ENCODE results near the gene ZNF687.
"Not testable (repeated sequence)": the region's sequence is repeated elsewhere in the genome, so short reads cannot be mapped to it uniquely, and the experiment has no call there.

The ZNF687 gene

GRCh38 chr1:151281969-151282882 lies at the start of gene ZNF687:
Gene ZNF687 (plus strand): TSS chr1:151282299. CDS start chr1:151286292, 3,993 bp downstream.
- peak; percentile 98 for DNase-seq

- no peak for DNase-seq
Observed at GRCh38 chr1:151235235-151235634, 46.9 kb upstream of the ZNF687 start.

GRCh38 chr1:151237678-151238466 lies 44.2 kb upstream of the ZNF687 start:
- no peak for DNase-seq

GRCh38 chr1:151238467-151238739 lies 43.7 kb upstream of the ZNF687 start:
- no peak for DNase-seq

- DNase-seq, result no peak
Observed at GRCh38 chr1:151242442-151242841, 39.7 kb upstream of the ZNF687 start.

GRCh38 chr1:151243683-151244216 lies 38.3 kb upstream of the ZNF687 start:
- DNase-seq, result no peak

GRCh38 chr1:151246786-151247185 lies 35.3 kb upstream of the ZNF687 start:
- DNase-seq, result no peak

- DNase-seq, result peak; percentile 75
Observed at GRCh38 chr1:151251656-151252470, 30.2 kb upstream of the ZNF687 start.

GRCh38 chr1:151254217-151255213 lies 27.6 kb upstream of the ZNF687 start, which contains the start of gene PSMD4:
Gene PSMD4 (plus strand): TSS chr1:151254734. CDS start chr1:151254783, 49 bp downstream.
- DNase-seq, result peak; percentile 94

- no peak for DNase-seq
Observed at GRCh38 chr1:151255381-151255780, 26.7 kb upstream of the ZNF687 start.

- no peak for DNase-seq
Observed at GRCh38 chr1:151259351-151259750, 22.7 kb upstream of the ZNF687 start.

GRCh38 chr1:151265446-151266236 lies 16.5 kb upstream of the ZNF687 start:
- DNase-seq, result no peak

- DNase-seq, result no peak
Observed at GRCh38 chr1:151266315-151266714, 15.8 kb upstream of the ZNF687 start.

- DNase-seq, result no peak
Observed at GRCh38 chr1:151266821-151267220, 15.3 kb upstream of the ZNF687 start.

- no peak for DNase-seq
Observed at GRCh38 chr1:151267760-151268159, 14.3 kb upstream of the ZNF687 start.

- no peak for DNase-seq
Observed at GRCh38 chr1:151273924-151274466, 8.1 kb upstream of the ZNF687 start.

- not testable (repeated sequence) for DNase-seq
Observed at GRCh38 chr1:151275341-151275740, 6.8 kb upstream of the ZNF687 start.

- DNase-seq, result no peak
Observed at GRCh38 chr1:151277249-151277648, 4.8 kb upstream of the ZNF687 start.

GRCh38 chr1:151281225-151281968 lies 702 bp upstream of the ZNF687 start:
- DNase-seq, result peak; percentile 94

Data from CD4-positive, alpha-beta T cell treated with Interleukin-6 for 4 hours (primary cell).